HG02981 (cell line): ENCODE measurements around the gene ACVR1.
"Not testable (repeated sequence)": the region's sequence is repeated elsewhere in the genome, so short reads cannot be mapped to it uniquely, and the experiment has no call there.

Experiments
- ATAC-seq: cut with Tn5 transposase; IDR thresholded peaks from one replicate; pipeline ENCODE4 v1.9.1; 2021; ENCODE audit warnings: mild to moderate bottlenecking, moderate library complexity; ENCODE audit not compliant: unreplicated experiment

Gene ACVR1

GRCh38 chr2:157830696-157831570 lies 45.2 kb downstream of the ACVR1 start:
- ATAC-seq, result no peak

GRCh38 chr2:157830266-157830665 lies 45.9 kb downstream of the ACVR1 start:
- no peak for ATAC-seq

- ATAC-seq, result no peak
Observed at GRCh38 chr2:157827377-157827776, 48.8 kb downstream of the ACVR1 start.

GRCh38 chr2:157826644-157827043 lies 49.5 kb downstream of the ACVR1 start:
- not testable (repeated sequence) for ATAC-seq

- ATAC-seq, result no peak
Observed at GRCh38 chr2:157825885-157826284, 50.2 kb downstream of the ACVR1 start.

GRCh38 chr2:157822993-157823392 lies 53.1 kb downstream of the ACVR1 start:
- ATAC-seq, result no peak

GRCh38 chr2:157822533-157822932 lies 53.6 kb downstream of the ACVR1 start:
- ATAC-seq, result no peak

GRCh38 chr2:157821519-157822131 lies 54.5 kb downstream of the ACVR1 start:
- no peak for ATAC-seq

- no peak for ATAC-seq
Observed at GRCh38 chr2:157820193-157820592, 55.9 kb downstream of the ACVR1 start.

- no peak for ATAC-seq
Observed at GRCh38 chr2:157819761-157820160, 56.4 kb downstream of the ACVR1 start.

- ATAC-seq, result no peak
Observed at GRCh38 chr2:157818227-157818626, 57.9 kb downstream of the ACVR1 start.

- no peak for ATAC-seq
Observed at GRCh38 chr2:157815421-157815820, 60.7 kb downstream of the ACVR1 start.

GRCh38 chr2:157813467-157813866 lies 62.7 kb downstream of the ACVR1 start:
- no peak for ATAC-seq

- ATAC-seq, result no peak
Observed at GRCh38 chr2:157810037-157810436, 66.1 kb downstream of the ACVR1 start.

GRCh38 chr2:157809212-157809611 lies 66.9 kb downstream of the ACVR1 start:
- no peak for ATAC-seq

- no peak for ATAC-seq
Observed at GRCh38 chr2:157808421-157808820, 67.7 kb downstream of the ACVR1 start.

GRCh38 chr2:157806426-157807077 lies 69.6 kb downstream of the ACVR1 start:
- no peak for ATAC-seq

GRCh38 chr2:157805519-157805918 lies 70.6 kb downstream of the ACVR1 start:
- no peak for ATAC-seq

- no peak for ATAC-seq
Observed at GRCh38 chr2:157804355-157804754, 71.8 kb downstream of the ACVR1 start.

GRCh38 chr2:157803952-157804351 lies 72.2 kb downstream of the ACVR1 start:
- no peak for ATAC-seq

GRCh38 chr2:157803476-157803875 lies 72.7 kb downstream of the ACVR1 start:
- ATAC-seq, result no peak
